GM23248 (cell line): ENCODE data around the gene KAZALD1.

Experiments
- EZH2 ChIP-seq: fragments of 200-600 bp; sonication (generic); IDR thresholded peaks from 2 replicates; pipeline ENCODE4 v1.6.1; 2018; ENCODE audit warnings: antibody characterized with exemption, mild to moderate bottlenecking; ENCODE audit not compliant: insufficient read depth, poor library complexity, severe bottlenecking
- EZH2phosphoT487 ChIP-seq: fragments of 200-600 bp; sonication (generic); IDR thresholded peaks from 2 replicates; pipeline ENCODE4 v1.6.1; 2018; ENCODE audit warnings: antibody characterized with exemption, moderate library complexity, mild to moderate bottlenecking, low read depth; ENCODE audit not compliant: insufficient read depth

GRCh38 chr10:101053516-101053915 is 8.3 kb upstream of the KAZALD1 start:
- TF ChIP-seq EZH2: no peak
- no peak for TF ChIP-seq EZH2phosphoT487
